LNCaP clone FGC (cell line): ENCODE results near the gene GRB7.

Experiments
- DNase-seq: peaks from one replicate; pipeline ENCODE4 v3.0.0-alpha.2; 2011; ENCODE audit warnings: low read depth
- H3K4me3 ChIP-seq: 2 replicates; pipeline ENCODE4 v1.5.1; 2011; ENCODE audit warnings: mild to moderate bottlenecking, low read depth, low read length, control low read depth
- TF ChIP-seq, protein P1 (sequence below): IDR thresholded peaks from 2 replicates; pipeline ENCODE4 v1.5.1; 2012; ENCODE audit warnings: mild to moderate bottlenecking; ENCODE audit not compliant: control insufficient read depth, insufficient read depth; ENCODE audit errors: extremely low read depth

GRB7 gene

DNA sequence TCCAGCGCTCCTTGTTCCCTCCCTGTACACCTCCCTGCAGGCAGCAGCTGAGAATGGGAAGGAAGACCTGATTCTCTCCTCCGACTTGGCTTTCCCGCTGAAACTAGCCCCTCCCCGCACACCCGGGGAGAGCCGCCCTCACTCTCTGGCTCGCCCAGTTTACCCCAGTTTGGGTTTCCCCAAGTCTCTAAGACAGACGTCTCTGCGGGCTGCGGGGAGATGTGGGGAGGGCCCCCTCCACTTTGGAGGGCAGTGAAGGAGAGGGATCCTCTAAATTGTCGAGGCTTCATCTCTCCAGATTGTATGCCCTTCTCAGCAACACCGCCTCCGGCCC lies 797 bp downstream of the GRB7 start:
- no peak for DNase-seq
- TF ChIP-seq, protein P1, sequence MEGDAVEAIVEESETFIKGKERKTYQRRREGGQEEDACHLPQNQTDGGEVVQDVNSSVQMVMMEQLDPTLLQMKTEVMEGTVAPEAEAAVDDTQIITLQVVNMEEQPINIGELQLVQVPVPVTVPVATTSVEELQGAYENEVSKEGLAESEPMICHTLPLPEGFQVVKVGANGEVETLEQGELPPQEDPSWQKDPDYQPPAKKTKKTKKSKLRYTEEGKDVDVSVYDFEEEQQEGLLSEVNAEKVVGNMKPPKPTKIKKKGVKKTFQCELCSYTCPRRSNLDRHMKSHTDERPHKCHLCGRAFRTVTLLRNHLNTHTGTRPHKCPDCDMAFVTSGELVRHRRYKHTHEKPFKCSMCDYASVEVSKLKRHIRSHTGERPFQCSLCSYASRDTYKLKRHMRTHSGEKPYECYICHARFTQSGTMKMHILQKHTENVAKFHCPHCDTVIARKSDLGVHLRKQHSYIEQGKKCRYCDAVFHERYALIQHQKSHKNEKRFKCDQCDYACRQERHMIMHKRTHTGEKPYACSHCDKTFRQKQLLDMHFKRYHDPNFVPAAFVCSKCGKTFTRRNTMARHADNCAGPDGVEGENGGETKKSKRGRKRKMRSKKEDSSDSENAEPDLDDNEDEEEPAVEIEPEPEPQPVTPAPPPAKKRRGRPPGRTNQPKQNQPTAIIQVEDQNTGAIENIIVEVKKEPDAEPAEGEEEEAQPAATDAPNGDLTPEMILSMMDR = no peak
- H3K4me3 ChIP-seq = peak overlapping the region; percentile 78

DNA sequence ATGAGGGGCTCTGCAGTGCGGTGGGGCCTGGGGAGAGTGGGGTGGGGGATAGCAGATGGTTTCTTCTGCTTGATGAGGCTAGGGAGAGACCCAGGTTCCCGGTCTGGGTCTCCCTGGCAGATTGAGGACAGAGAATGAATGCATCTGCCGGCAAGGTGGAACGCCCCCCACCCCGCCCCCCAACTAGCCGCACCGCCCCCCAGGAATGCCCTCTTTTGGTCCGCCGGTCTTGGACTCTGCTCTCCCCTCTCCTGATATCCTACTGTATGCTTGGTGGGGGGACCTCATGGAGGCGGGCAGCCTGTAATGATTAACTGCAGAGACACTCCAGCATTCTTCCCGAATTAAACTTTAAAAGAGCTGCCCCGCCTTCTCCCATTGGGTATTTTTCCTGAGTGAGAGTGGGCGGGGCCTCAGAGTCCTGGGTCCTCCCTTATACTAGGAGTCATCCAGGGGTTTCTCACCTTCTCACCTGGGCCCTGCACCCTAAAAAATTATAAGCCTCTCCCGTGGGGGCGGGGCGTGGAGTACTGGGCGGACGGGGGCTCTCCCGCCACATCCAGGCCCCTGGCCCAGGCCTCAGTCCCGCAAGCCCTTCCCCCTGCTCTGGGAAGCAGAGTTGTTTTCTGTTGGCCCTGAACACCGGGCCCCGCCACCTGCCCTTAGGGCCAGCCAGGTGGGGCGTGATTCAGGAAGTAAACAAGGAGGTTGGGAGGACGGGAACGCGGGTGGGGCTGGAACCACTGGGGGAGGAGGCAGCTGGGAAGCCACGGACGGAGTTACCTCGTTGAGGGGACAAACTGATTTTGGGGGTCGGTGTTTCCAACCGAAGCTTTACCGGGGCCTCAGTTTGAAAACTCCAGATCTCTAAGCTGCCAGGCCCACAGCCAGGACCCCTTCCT lies 1.5 kb downstream of the GRB7 start:
- no peak for DNase-seq
- peak overlapping the region; percentile 78 for H3K4me3 ChIP-seq
- TF ChIP-seq, protein P1 = no peak

DNA sequence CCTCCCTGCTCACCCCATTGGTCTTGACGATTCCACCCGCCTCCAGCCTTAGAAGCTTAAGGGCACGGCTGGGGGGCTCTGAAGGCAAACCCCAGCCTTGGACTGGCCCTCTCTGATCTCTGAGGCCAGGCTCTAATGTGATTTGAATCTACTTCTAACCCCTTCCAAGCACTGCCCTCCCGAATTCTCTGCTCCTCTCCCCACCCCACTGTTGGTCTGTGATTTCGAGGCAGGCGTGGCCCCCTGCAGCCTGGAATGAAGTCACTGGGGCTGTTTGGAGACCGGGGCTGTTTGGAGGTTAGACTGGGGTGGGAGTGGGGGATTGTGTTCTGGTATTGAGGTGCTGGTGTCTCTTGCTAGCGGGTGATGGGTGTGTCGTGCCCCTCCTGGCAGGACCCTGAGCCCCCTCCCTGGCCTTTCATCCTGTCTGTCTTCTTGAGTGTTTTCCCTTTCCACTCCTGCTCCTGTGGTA lies 2.2 kb downstream of the GRB7 start:
- peak overlapping the region; percentile 78 for H3K4me3 ChIP-seq
- no peak for DNase-seq
- TF ChIP-seq, protein P1 = no peak

GRCh38 chr17:39740357-39741111 lies 2.8 kb downstream of the GRB7 start:
- DNase-seq = no peak
- peak overlapping the region; percentile 78 for H3K4me3 ChIP-seq
- TF ChIP-seq, protein P1 = no peak

GRCh38 chr17:39742126-39742855 lies 4.6 kb downstream of the GRB7 start:
- TF ChIP-seq, protein P1 = no peak
- H3K4me3 ChIP-seq = no peak overlapping the region
- DNase-seq = no peak

DNA sequence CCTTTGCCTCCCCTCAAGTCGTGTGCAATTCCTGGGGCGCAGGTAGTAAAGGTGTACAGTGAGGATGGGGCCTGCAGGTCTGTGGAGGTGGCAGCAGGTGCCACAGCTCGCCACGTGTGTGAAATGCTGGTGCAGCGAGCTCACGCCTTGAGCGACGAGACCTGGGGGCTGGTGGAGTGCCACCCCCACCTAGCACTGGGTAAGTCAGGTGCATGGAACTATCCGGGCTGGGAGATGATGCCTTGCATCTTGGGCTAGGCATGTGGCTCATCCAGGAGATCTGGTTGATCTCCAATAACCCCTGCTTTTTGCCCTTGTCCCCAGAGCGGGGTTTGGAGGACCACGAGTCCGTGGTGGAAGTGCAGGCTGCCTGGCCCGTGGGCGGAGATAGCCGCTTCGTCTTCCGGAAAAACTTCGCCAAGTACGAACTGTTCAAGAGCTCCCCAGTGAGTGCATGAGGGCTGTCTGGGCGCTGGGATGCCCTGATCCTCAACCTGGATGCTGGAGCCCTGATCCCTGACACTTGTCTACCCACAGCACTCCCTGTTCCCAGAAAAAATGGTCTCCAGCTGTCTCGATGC lies 5.2 kb downstream of the GRB7 start:
- TF ChIP-seq, protein P1 = no peak
- no peak for DNase-seq
- H3K4me3 ChIP-seq = no peak overlapping the region
